KBM-7 (cell line): ENCODE results near the gene ANGPT4.
A peak's percentile ranks its signal among the peaks of the same experiment; 100 is the strongest.

Source experiments
- DNase-seq: peaks from one replicate; pipeline ENCODE4 v3.0.0-alpha.2; 2015
- in situ Hi-C: fragments of 300-500 bp; cut with MboI; formaldehyde crosslinking; loops from 2 replicates; pipeline ENCODE4 v1.14.3; 2020; ENCODE audit warnings: low sequenced_read_pairs, low pct_unique_long_range_greater_than_20kb, mixed read lengths

Gene ANGPT4

GRCh38 chr20:884983-885952, 30.9 kb downstream of the ANGPT4 start:
- peak; percentile 30 for DNase-seq
- in situ Hi-C loops, result no loop called here

GRCh38 chr20:881783-882144, 34.4 kb downstream of the ANGPT4 start:
- no peak for DNase-seq
- in situ Hi-C loops, result no loop called here

GRCh38 chr20:881051-881782, 34.9 kb downstream of the ANGPT4 start:
- DNase-seq, result peak; percentile 33
- in situ Hi-C loops, result no loop called here

- no peak for DNase-seq
- in situ Hi-C loops, result no loop called here
Observed at GRCh38 chr20:879626-880025, 36.5 kb downstream of the ANGPT4 start.

GRCh38 chr20:878511-879307, 37.4 kb downstream of the ANGPT4 start:
- peak; percentile 34 for DNase-seq
- in situ Hi-C loops, result no loop called here

GRCh38 chr20:877814-878213, 38.3 kb downstream of the ANGPT4 start:
- in situ Hi-C loops, result no loop called here
- no peak for DNase-seq

- in situ Hi-C loops, result no loop called here
- no peak for DNase-seq
Observed at GRCh38 chr20:875115-875514, 41.0 kb downstream of the ANGPT4 start.

GRCh38 chr20:873875-874607, 42.1 kb downstream of the ANGPT4 start:
- no peak for DNase-seq
- in situ Hi-C loops, result no loop called here

- in situ Hi-C loops, result no loop called here
- DNase-seq, result no peak
Observed at GRCh38 chr20:872855-873520, 43.1 kb downstream of the ANGPT4 start.

- DNase-seq, result no peak
- in situ Hi-C loops, result no loop called here
Observed at GRCh38 chr20:871948-872347, 44.2 kb downstream of the ANGPT4 start.

GRCh38 chr20:871436-871835, 44.7 kb downstream of the ANGPT4 start:
- DNase-seq, result no peak
- in situ Hi-C loops, result no loop called here

- DNase-seq, result no peak
- in situ Hi-C loops, result no loop called here
Observed at GRCh38 chr20:870758-871157, 45.4 kb downstream of the ANGPT4 start.

GRCh38 chr20:869606-870005, 46.5 kb downstream of the ANGPT4 start:
- DNase-seq, result no peak
- in situ Hi-C loops, result no loop called here

GRCh38 chr20:868279-868678, 47.9 kb downstream of the ANGPT4 start:
- DNase-seq, result no peak
- in situ Hi-C loops, result no loop called here

GRCh38 chr20:865440-865839, 50.7 kb downstream of the ANGPT4 start:
- in situ Hi-C loops, result no loop called here
- no peak for DNase-seq

- in situ Hi-C loops, result no loop called here
- no peak for DNase-seq
Observed at GRCh38 chr20:860891-861290, 55.2 kb downstream of the ANGPT4 start.

GRCh38 chr20:859751-860231, 56.3 kb downstream of the ANGPT4 start:
- DNase-seq, result peak; percentile 35
- in situ Hi-C loops, result no loop called here

- no peak for DNase-seq
Observed at GRCh38 chr20:858011-858410, 58.1 kb downstream of the ANGPT4 start.

More at GRCh38 chr20:858011-858410, 58.1 kb downstream of the ANGPT4 start:
- in situ Hi-C loops, result no loop called here
